Right ventricle myocardium superior (tissue), 1 donor: Measurements from ENCODE around the gene DCHS2. TPM values are rescaled to one million over a fixed set of nuclear protein-coding genes. Genes with fewer than 3 reads are reported as not detected.
"Not testable (repeated sequence)": the region's sequence is repeated elsewhere in the genome, so short reads cannot be mapped to it uniquely, and the experiment has no call there.

ENCODE experiments used
- ATAC-seq: fragments of 200-7000 bp; cut with Tn5 transposase; one replicate; pipeline ENCODE4 v1.9.1; 2020; ENCODE audit warnings: mild to moderate bottlenecking; ENCODE audit not compliant: poor library complexity
- DNase-seq: peaks from one replicate; pipeline ENCODE4 v3.0.0-alpha.2; 2020
- intact Hi-C: fragments of 100-400 bp; cut with DNase I; formaldehyde crosslinking; loops from one replicate; pipeline ENCODE4 v1.11.2; 2022
- total RNA-seq: library from RNA; stranded (reverse); fragmentation: NEBNext Ultra II Directional; extraction: Animal tissue kit (Norgen Biotek cat#: 25700); gene quantifications from one replicate; pipeline ENCODE4 v1.2.1, GENCODE V29; 2021
- donor health status: DM: no; HTN: yes; CAD: no; lungs with severe emphysema.

DCHS2 gene
- total RNA-seq, 1 donor from 2014 or later: not detected

GRCh38 chr4:154294652-154295350 is 196.8 kb downstream of the DCHS2 start:
- DNase-seq (no peak), ATAC-seq (no peak)
- intact Hi-C loops: no loop called here

GRCh38 chr4:154293427-154293826 is 198.2 kb downstream of the DCHS2 start:
- no peak for DNase-seq
- ATAC-seq: no peak
- intact Hi-C loops: no loop called here

GRCh38 chr4:154292589-154292988 is 199.0 kb downstream of the DCHS2 start:
- no peak for ATAC-seq
- intact Hi-C loops: no loop called here
- no peak for DNase-seq

GRCh38 chr4:154277172-154277571 is 214.4 kb downstream of the DCHS2 start:
- ATAC-seq (no peak), DNase-seq (no peak)
- intact Hi-C loops: no loop called here

GRCh38 chr4:154276496-154276895 is 215.1 kb downstream of the DCHS2 start:
- ATAC-seq (no peak), DNase-seq (no peak)
- intact Hi-C loops: no loop called here

- intact Hi-C loops: no loop called here
- no peak for DNase-seq
- no peak for ATAC-seq
These were observed 236.6 kb downstream of the DCHS2 start for GRCh38 chr4:154254999-154255398.

GRCh38 chr4:154234576-154234975 is 257.0 kb downstream of the DCHS2 start:
- intact Hi-C loops: no loop called here
- no peak for ATAC-seq
- DNase-seq: no peak

- intact Hi-C loops: no loop called here
- DNase-seq: no peak
- ATAC-seq: no peak
These were observed 259.7 kb downstream of the DCHS2 start for GRCh38 chr4:154231806-154232478.

GRCh38 chr4:154230723-154231122 is 260.9 kb downstream of the DCHS2 start:
- ATAC-seq: no peak
- intact Hi-C loops: no loop called here
- DNase-seq: no peak

GRCh38 chr4:154230091-154230490 is 261.5 kb downstream of the DCHS2 start:
- DNase-seq: no peak
- intact Hi-C loops: no loop called here
- no peak for ATAC-seq

- ATAC-seq: no peak
- intact Hi-C loops: no loop called here
- no peak for DNase-seq
These were observed 268.7 kb downstream of the DCHS2 start for GRCh38 chr4:154222875-154223274.

- DNase-seq (no peak), ATAC-seq (no peak)
- intact Hi-C loops: no loop called here
These were observed 273.5 kb downstream of the DCHS2 start for GRCh38 chr4:154218051-154218450.

GRCh38 chr4:154217384-154217783 is 274.2 kb downstream of the DCHS2 start:
- intact Hi-C loops, DNase-seq, ATAC-seq: not testable (repeated sequence)

- ATAC-seq (no peak), DNase-seq (no peak)
- intact Hi-C loops: no loop called here
These were observed 280.1 kb downstream of the DCHS2 start for GRCh38 chr4:154211506-154211905.

GRCh38 chr4:154208424-154208823 is 283.2 kb downstream of the DCHS2 start:
- DNase-seq (no peak), ATAC-seq (no peak)
- intact Hi-C loops: no loop called here

GRCh38 chr4:154205471-154205870 is 286.1 kb downstream of the DCHS2 start:
- DNase-seq (no peak), ATAC-seq (no peak)
- intact Hi-C loops: no loop called here

- intact Hi-C loops: no loop called here
- no peak for ATAC-seq
- DNase-seq: no peak
These were observed 296.9 kb downstream of the DCHS2 start for GRCh38 chr4:154194649-154195048.

- intact Hi-C loops: no loop called here
- no peak for ATAC-seq
These were observed 299.0 kb downstream of the DCHS2 start for GRCh38 chr4:154192585-154192984.

GRCh38 chr4:154189346-154189745 is 302.3 kb downstream of the DCHS2 start:
- intact Hi-C loops: no loop called here
- DNase-seq (no peak), ATAC-seq (no peak)

More at GRCh38 chr4:154192585-154192984, 299.0 kb downstream of the DCHS2 start:
- DNase-seq: no peak

GRCh38 chr4:154186888-154187287 is 304.7 kb downstream of the DCHS2 start:
- intact Hi-C loops: no loop called here
- DNase-seq: no peak
- ATAC-seq: no peak
